DMS53 treated with DMSO at 0.1 percent for 48 hours (cell line): Measurements from ENCODE around the gene MAML2.
A peak's percentile ranks its signal among the peaks of the same experiment; 100 is the strongest.

Experiments used
- DNase-seq: peaks from one replicate; lab custom pipeline; 2025; ENCODE audit not compliant: unreplicated experiment; lab: John Stamatoyannopoulos, UW

MAML2 gene

GRCh38 chr11:96082936-96083335, 260.1 kb downstream of the MAML2 start:
- no peak for DNase-seq

GRCh38 chr11:96082002-96082899, 260.7 kb downstream of the MAML2 start:
- DNase-seq, result no peak

GRCh38 chr11:96081561-96081960, 261.4 kb downstream of the MAML2 start:
- DNase-seq, result no peak

- DNase-seq, result no peak
These were observed 263.3 kb downstream of the MAML2 start for GRCh38 chr11:96079691-96080090.

GRCh38 chr11:96075532-96075959, 267.4 kb downstream of the MAML2 start:
- DNase-seq, result no peak

GRCh38 chr11:96074551-96075310, 268.3 kb downstream of the MAML2 start:
- no peak for DNase-seq

GRCh38 chr11:96073536-96073935, 269.5 kb downstream of the MAML2 start:
- DNase-seq, result no peak

- no peak for DNase-seq
These were observed 270.4 kb downstream of the MAML2 start for GRCh38 chr11:96072592-96072991.

GRCh38 chr11:96070453-96070852, 272.5 kb downstream of the MAML2 start:
- no peak for DNase-seq

GRCh38 chr11:96067160-96067559, 275.8 kb downstream of the MAML2 start:
- no peak for DNase-seq

GRCh38 chr11:96065379-96065778, 277.6 kb downstream of the MAML2 start:
- no peak for DNase-seq

GRCh38 chr11:96063886-96064285, 279.1 kb downstream of the MAML2 start:
- DNase-seq, result no peak

GRCh38 chr11:96063053-96063452, 279.9 kb downstream of the MAML2 start:
- no peak for DNase-seq

- peak; percentile 23 for DNase-seq
These were observed 280.9 kb downstream of the MAML2 start for GRCh38 chr11:96062134-96062533.

- no peak for DNase-seq
These were observed 281.3 kb downstream of the MAML2 start for GRCh38 chr11:96061730-96062129.

- DNase-seq, result no peak
These were observed 281.9 kb downstream of the MAML2 start for GRCh38 chr11:96061069-96061468.

GRCh38 chr11:96057502-96057901, 285.5 kb downstream of the MAML2 start:
- DNase-seq, result no peak

GRCh38 chr11:96056576-96056975, 286.4 kb downstream of the MAML2 start:
- DNase-seq, result no peak

- DNase-seq, result no peak
These were observed 287.1 kb downstream of the MAML2 start for GRCh38 chr11:96055706-96056387.

- peak; percentile 80 for DNase-seq
These were observed 287.9 kb downstream of the MAML2 start for GRCh38 chr11:96054870-96055705.
